Measurements from ENCODE around the gene CDC42BPB.

CDC42BPB gene

DNA sequence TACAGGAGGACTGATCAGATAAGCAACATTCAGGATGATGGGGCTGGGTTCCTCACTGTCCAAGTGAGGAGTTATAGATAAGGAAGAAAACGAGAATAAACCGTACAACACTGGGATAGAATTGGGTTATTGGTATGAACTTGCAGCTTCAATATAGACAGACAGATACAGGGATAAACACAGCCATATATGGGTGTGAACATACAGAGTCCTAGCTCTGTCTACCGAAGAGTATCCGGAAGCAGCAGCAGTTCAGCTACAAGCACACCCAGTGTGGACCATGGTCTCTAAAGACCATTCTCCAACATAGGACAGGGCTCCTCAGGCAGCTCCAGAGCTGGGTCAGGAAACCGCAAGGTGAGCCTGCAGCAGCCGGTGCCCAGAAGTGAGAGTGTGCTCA, 40.8 kb downstream of the CDC42BPB start:
- DNase-seq (ENCODE audit: low read depth in 3 of 3): no peak

GRCh38 chr14:103016071-103016470, 41.3 kb downstream of the CDC42BPB start:
- no peak for DNase-seq (ENCODE audit: low read depth in 3 of 3)

DNA sequence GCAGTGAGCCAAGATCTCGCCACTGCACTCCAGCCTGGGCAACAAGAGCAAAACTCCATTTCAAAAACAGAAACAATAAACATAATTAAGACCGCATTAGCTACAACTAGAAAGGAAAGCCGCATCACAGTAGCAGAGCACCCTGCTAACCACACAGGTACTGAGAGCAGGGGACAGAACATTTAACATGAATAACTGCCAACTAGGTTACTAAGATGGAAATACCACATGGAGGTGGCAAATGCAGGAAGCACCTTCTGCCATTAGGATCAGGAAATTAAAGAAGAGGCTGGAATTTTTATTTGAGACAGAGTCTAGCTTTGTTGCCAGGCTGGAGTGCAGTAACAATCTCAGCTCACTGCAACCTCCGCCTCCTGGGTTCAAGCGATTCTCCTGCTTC, 41.9 kb downstream of the CDC42BPB start:
- DNase-seq (ENCODE audit: low read depth in 3 of 3): no peak

- DNase-seq (ENCODE audit: low read depth in 3 of 3): no peak
Observed at GRCh38 chr14:103014466-103015228, 42.7 kb downstream of the CDC42BPB start.

GRCh38 chr14:103013028-103013427, 44.3 kb downstream of the CDC42BPB start:
- DNase-seq (ENCODE audit: low read depth in 3 of 3): no peak

DNA sequence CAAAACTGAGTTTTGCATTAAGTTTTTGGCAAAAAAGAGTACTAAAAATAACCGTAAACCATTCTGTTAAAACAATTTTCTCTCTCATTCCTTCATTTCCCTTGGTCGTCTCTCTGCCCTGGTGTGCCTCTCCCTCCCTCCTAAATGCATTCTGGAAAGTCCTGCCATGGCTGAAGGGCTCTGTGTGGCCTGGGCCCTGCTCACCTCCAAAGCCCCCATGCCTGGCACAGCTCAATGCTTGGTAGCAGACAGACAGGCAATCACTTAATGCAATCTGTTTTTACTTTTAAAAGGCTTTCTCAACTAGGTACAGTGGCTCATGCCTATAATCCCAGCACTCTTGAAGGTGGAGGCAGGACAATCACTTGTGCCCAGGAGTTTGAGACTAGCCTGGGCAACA, 47.8 kb downstream of the CDC42BPB start:
- DNase-seq (ENCODE audit: low read depth in 3 of 3): no peak

- DNase-seq (ENCODE audit: low read depth in 3 of 3): no peak
Observed at GRCh38 chr14:103008768-103009357, 48.5 kb downstream of the CDC42BPB start.

DNA sequence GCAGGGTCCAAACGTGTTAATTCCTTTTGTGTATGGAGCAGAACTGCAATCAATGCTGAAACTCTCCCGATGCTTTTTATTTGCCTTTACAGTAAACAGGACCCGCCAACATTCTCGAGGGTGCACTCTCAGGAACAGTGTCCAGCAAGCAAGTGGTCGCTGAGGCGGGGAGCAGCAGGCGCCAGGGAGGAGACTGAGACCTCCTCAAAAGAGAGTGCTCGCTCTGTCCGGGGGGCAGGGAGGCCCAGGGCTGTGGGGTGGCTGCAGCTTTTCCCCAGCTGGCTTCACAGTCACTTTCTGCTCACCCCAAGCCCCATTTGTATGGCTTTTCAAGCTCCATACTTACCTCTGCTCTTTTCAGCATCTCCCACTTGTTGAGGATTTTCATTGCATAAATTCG, 49.2 kb downstream of the CDC42BPB start:
- DNase-seq (ENCODE audit: low read depth in 3 of 3): no peak

DNA sequence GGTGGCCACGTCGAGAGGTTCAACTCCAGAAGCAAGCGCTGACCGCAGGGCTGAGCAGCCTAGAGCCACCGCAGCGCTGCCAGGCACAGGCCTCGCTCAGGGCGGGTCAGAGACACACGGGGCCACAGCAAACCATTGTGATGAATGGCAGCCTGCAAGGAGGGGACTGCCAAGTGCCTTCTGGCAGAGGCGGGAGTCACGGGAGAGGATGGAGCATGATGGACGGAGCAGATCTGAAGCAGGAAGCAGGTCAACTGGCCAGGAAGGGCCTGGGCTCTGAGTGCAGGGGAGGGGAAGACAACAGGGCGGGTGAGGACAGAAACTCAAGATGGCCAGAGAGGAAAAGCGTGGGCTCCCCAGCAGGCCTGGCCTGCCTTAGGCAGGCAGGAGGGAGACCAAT, 49.8 kb downstream of the CDC42BPB start:
- no peak for DNase-seq (ENCODE audit: low read depth in 3 of 3)

DNA sequence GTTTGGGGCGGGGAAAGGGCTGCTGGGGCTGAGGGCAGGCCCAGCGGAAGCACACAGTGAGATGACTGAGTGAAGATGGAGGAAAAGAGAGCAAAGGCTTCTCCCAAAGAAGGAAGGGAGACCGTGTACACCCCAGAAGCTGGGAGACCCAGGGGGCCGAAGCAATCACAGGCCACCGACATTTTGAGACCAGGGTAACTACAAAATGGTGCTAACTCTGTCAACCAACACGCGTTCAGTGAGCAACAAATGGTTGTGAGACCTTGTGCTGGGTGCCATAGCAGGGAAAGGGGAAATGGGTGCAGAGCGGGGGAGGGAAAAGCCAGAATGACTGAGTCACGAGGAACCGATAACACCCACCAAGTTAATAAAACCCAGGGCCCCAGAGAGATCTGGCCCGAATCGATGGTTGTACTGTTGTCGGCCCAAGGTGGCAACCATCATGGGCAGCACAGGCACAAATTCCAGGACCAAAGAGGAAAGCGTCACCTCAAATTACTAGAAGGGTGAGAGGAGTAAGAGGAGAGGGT, 50.3 kb downstream of the CDC42BPB start:
- no peak for DNase-seq (ENCODE audit: low read depth in 3 of 3)

DNA sequence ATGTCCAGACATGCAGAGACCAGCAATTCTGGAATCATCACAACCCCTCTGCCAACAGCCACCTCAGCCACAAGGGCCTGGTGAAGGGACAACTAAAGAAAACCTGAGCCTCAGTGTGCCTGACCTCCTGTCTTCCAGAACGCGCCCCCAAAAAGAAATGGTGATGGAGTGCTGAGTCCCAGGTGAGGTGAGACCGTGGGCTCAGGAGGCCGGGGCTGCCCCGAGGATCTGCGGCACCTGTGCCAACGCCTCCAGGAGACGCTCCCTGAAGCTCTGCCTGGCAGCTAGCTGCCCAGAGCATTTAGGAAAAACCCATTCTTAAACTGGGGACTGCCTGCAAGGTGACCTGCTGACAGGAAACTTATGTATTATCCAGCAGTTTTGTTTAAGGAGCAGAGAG, 51.2 kb downstream of the CDC42BPB start:
- no peak for DNase-seq (ENCODE audit: low read depth in 3 of 3)

- DNase-seq (ENCODE audit: low read depth in 3 of 3): no peak
Observed at GRCh38 chr14:103003850-103004249, 53.5 kb downstream of the CDC42BPB start.

- no peak for DNase-seq (ENCODE audit: low read depth in 3 of 3)
Observed at GRCh38 chr14:103003351-103003615, 54.1 kb downstream of the CDC42BPB start.

GRCh38 chr14:103002578-103003350, 54.6 kb downstream of the CDC42BPB start:
- no peak for DNase-seq (ENCODE audit: low read depth in 3 of 3)

- DNase-seq (ENCODE audit: low read depth in 3 of 3): no peak
Observed at GRCh38 chr14:103001651-103002396, 55.5 kb downstream of the CDC42BPB start.

DNA sequence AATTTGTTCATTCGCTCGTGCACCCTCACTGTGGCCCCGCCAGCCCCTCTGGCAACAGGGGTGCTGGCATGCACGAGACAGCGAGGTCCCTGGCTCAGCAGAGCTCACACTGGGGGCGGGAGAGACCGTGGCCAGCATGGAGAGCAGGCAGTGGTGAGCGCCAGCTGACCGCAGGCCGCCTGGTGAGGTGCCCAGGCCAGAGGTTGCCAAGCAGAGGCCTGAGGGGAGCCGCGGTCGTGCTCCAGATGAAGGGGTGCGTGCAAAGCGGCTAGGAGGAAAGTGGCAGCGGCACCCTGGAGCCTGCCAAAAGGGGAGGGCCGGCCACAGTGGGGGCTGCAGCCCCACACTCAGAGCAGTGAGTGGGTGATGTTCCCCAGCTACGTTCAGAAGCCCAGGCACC, 56.1 kb downstream of the CDC42BPB start:
- no peak for DNase-seq (ENCODE audit: low read depth in 3 of 3)

- no peak for DNase-seq (ENCODE audit: low read depth in 3 of 3)
Observed at GRCh38 chr14:103000291-103000921, 56.9 kb downstream of the CDC42BPB start.

GRCh38 chr14:102999227-102999895, 58.0 kb downstream of the CDC42BPB start:
- no peak for DNase-seq (ENCODE audit: low read depth in 3 of 3)

- no peak for DNase-seq (ENCODE audit: low read depth in 3 of 3)
Observed at GRCh38 chr14:102998393-102998792, 59.0 kb downstream of the CDC42BPB start.

- DNase-seq (ENCODE audit: low read depth in 3 of 3): no peak
Observed at GRCh38 chr14:102996941-102997340, 60.4 kb downstream of the CDC42BPB start.

GRCh38 chr14:102994689-102995088, 62.7 kb downstream of the CDC42BPB start:
- no peak for DNase-seq (ENCODE audit: low read depth in 3 of 3)
